Measurements from ENCODE around the gene CORO2B. TPM values are rescaled to one million over a fixed set of nuclear protein-coding genes. Genes with fewer than 3 reads are reported as not detected.
A peak's percentile ranks its signal among the peaks of the same experiment; 100 is the strongest.

The CORO2B gene
- total and polyA plus RNA-seq, 11 donors, result 3.0 to 9.1 (median 5.0) TPM

DNA sequence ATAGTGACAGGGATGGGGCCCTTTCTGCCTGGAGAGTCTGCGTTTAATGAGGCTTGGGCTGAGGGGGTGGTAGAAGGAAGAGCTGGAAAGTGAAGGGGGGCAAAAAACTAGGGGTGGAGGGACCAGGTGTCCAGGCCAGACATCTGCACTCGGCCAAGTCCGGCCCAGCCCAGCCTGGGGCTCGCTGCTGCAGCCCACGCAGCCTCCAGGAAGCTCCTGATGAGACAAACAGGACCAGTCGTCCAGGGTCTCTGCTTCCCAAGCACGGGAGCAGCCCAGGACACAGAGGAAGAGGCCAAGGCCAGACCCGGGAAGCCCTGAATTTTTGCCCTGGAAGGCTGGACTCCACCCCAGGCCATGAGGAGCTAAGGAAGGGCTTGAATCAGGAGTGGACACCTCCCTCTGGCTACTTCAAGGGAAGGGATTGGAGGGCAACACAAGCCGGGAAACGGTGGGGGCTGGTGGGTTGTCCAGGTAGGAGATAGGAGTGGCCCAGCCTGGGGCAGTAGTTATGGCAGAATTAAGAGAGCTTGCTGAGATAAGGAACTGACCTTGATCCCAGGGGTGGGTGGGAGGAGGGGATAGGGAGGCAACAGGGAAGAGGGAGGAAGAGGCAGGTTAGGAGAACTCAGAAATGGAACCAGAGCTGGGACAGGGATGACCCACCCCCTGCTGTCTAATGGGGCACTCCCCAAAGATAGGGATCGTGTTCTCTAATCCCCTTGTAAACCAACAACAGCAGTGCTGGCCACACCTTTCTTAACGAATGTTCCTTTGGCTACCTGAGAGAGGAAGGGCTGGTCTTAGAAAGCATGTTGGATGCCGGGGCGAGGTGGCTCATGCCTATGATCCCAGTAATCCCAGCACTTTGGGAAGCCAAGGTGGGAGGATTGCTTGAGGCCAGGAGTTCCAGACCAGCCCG is 152.4 kb downstream of the CORO2B start:
- no peaks in the 10 kb centered on the region for H3K9me3 ChIP-seq
- H3K36me3 ChIP-seq, result no peaks in the 10 kb centered on the region
- ATAC-seq (peak; percentile 46 to 85 (median 64)), DNase-seq (peak in 4 of 5 donors; percentile 59 to 77 (median 73))
- TF ChIP-seq POLR2A (IDR thresholded peaks at IDR 0.05), result no peak
- TF ChIP-seq CTCF (IDR thresholded peaks at IDR 0.05), result no peak
- peaks cover 3 to 73% (median 43%) of the 10 kb centered on the region in 12 donors for H3K4me1 ChIP-seq
- no peaks in the 10 kb centered on the region for H3K27me3 ChIP-seq
- H3K4me3 ChIP-seq, result no peak overlapping the region
- intact Hi-C loops (cut with DNase I), result loop anchor here (1.0 to 10.0 kb wide), 14 partner anchors 46 to 176 kb away; partner anchors contain the start of genes ANP32A (in 4 of the 10) and CORO2B (in 1 of the 10)
- 50 to 60% (median 52%) methylated on average over 15 of the region's 15 CpGs for WGBS, 4 donors
- H3K27ac ChIP-seq, result peak overlapping the region; percentile 19 to 86 (median 72)

DNA sequence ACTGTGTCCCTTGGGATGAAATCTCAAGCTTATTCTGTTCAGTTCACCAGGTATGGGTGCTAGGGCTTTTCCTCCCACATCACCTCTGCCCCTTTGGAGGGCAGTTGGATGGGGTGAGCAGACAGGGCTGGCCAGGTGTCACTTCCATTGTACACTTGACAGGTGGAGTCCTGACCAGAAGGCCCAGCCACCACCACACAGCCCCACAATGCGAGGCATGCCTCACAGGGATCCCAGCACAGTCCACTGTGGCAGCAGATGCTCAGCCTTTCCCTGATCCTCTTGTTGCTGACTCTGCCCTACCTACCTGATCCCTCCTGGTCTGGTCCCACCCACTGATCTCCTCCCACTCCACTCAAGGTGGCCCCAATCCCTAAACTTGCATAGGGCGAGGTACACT is 153.7 kb downstream of the CORO2B start:
- DNase-seq, result no peak
- H3K36me3 ChIP-seq, result no peaks in the 10 kb centered on the region
- H3K27me3 ChIP-seq, result no peaks in the 10 kb centered on the region
- H3K9me3 ChIP-seq, result no peaks in the 10 kb centered on the region
- TF ChIP-seq POLR2A (IDR thresholded peaks at IDR 0.05) (no peak), CTCF (IDR thresholded peaks at IDR 0.05) (no peak)
- H3K27ac ChIP-seq, result peak overlapping the region in 1 of 12 donors; percentile 86
- intact Hi-C loops (cut with DNase I), result loop anchor here in 9 of 10 donors (5.0 to 10.0 kb wide), 10 partner anchors 45 to 178 kb away; partner anchors contain the start of genes ANP32A (in 4 of the 9) and CORO2B (in 1 of the 9)
- no peak for ATAC-seq
- peaks cover 3 to 67% (median 42%) of the 10 kb centered on the region in 12 donors for H3K4me1 ChIP-seq
- 99 to 100% (median 100%) methylated on average over 2 of the region's 2 CpGs for WGBS, 4 donors
- H3K4me3 ChIP-seq, result no peak overlapping the region

- Histone ChIP-seq H3K36me3 (no peaks in the 10 kb centered on the region), H3K4me3 (no peak overlapping the region), H3K9me3 (no peaks in the 10 kb centered on the region), H3K27ac (no peak overlapping the region), H3K4me1 (peaks cover 3 to 60% (median 37%) of the 10 kb centered on the region in 12 donors), H3K27me3 (no peaks in the 10 kb centered on the region)
- TF ChIP-seq CTCF (IDR thresholded peaks at IDR 0.05), result no peak
- TF ChIP-seq POLR2A (IDR thresholded peaks at IDR 0.05), result no peak
- ATAC-seq, result no peak
- 11 to 34% (median 20%) methylated on average over 6 of the region's 6 CpGs for WGBS, 4 donors
- no peak for DNase-seq
- intact Hi-C loops (cut with DNase I), result loop anchor here in 9 of 10 donors (5.0 to 10.0 kb wide), 10 partner anchors 44 to 179 kb away; partner anchors contain the start of genes ANP32A (in 4 of the 9) and CORO2B (in 1 of the 9)
Measured at GRCh38 chr15:68733666-68734065, 154.9 kb downstream of the CORO2B start.

- H3K4me3 ChIP-seq, result no peak overlapping the region
- ATAC-seq, result no peak
- peak overlapping the region in 1 of 12 donors; percentile 5 for H3K27ac ChIP-seq
- no peak for DNase-seq
- H3K36me3 ChIP-seq, result no peaks in the 10 kb centered on the region
- TF ChIP-seq CTCF (IDR thresholded peaks at IDR 0.05), result no peak
- TF ChIP-seq POLR2A (IDR thresholded peaks at IDR 0.05), result no peak
- no peaks in the 10 kb centered on the region for H3K27me3 ChIP-seq
- intact Hi-C loops (cut with DNase I), result loop anchor here in 9 of 10 donors (5.0 to 10.0 kb wide), 10 partner anchors 43 to 180 kb away; partner anchors contain the start of genes ANP32A (in 4 of the 9) and CORO2B (in 1 of the 9)
- H3K9me3 ChIP-seq, result no peaks in the 10 kb centered on the region
- peaks cover 3 to 53% (median 34%) of the 10 kb centered on the region in 12 donors for H3K4me1 ChIP-seq
Measured at GRCh38 chr15:68734352-68734751, 155.6 kb downstream of the CORO2B start.
